ENCODE measurements around the gene MRPL24.

Gene MRPL24

GRCh38 chr1:156740741-156741480 lies at the start of gene MRPL24:
Gene MRPL24, minus strand, starts transcription at chr1:156741088. Its CDS starts 2,384 bp downstream, at chr1:156738704.
- peak within 1 kb of the TSS; percentile 83 for H3K9ac ChIP-seq
- H3K27ac ChIP-seq = peak within 1 kb of the TSS; percentile 72
- no peaks in the 10 kb centered on the region; the same call in 1 of the 2 replicates for H3K36me3 ChIP-seq (ENCODE audit: insufficient read depth)
- peaks cover 55% of the 10 kb centered on the region for H3K4me1 ChIP-seq (ENCODE audit: low read depth, poor library complexity, severe bottlenecking)
- peaks cover 52% of the 10 kb centered on the region for H3K79me2 ChIP-seq (ENCODE audit: insufficient read depth, low read depth)
- peak within 1 kb of the TSS; percentile 62 for H2AFZ ChIP-seq (ENCODE audit: low read depth)
- H3K27me3 ChIP-seq (ENCODE audit: insufficient read depth, low read depth) = no peaks in the 10 kb centered on the region
- peaks cover 5% of the 10 kb centered on the region; the same call in 1 of the 2 replicates for H4K20me1 ChIP-seq (ENCODE audit: insufficient read depth)
- peak within 1 kb of the TSS; percentile 81 for H3K4me2 ChIP-seq
- peak within 1 kb of the TSS; percentile 99 for H3K4me3 ChIP-seq (IDR thresholded peaks at IDR 0.05; ENCODE audit: insufficient read depth, low read depth, low read length)
- no peak; the same call in 1 of the 2 replicates for TF ChIP-seq CTCF (conservative IDR thresholded peaks at IDR 0.05; ENCODE audit: low read depth, low read length)

- H2AFZ ChIP-seq (ENCODE audit: low read depth) = no peak overlapping the region
- H4K20me1 ChIP-seq (ENCODE audit: insufficient read depth) = 0 out of 2 replicates have a peak, but pooled peaks cover 14% of the 10 kb centered on the region
- H3K36me3 ChIP-seq (ENCODE audit: insufficient read depth) = peaks cover 17% of the 10 kb centered on the region; the same call in 1 of the 2 replicates
- H3K27ac ChIP-seq = no peak overlapping the region
- H3K79me2 ChIP-seq (ENCODE audit: insufficient read depth, low read depth) = peaks cover 19% of the 10 kb centered on the region; the same call in 1 of the 2 replicates
- no peak overlapping the region for H3K4me3 ChIP-seq (IDR thresholded peaks at IDR 0.05; ENCODE audit: insufficient read depth, low read depth, low read length)
- peaks cover 13% of the 10 kb centered on the region for H3K4me1 ChIP-seq (ENCODE audit: low read depth, poor library complexity, severe bottlenecking)
- no peak overlapping the region for H3K4me2 ChIP-seq
- TF ChIP-seq CTCF (conservative IDR thresholded peaks at IDR 0.05; ENCODE audit: low read depth, low read length) = no peak
- H3K9ac ChIP-seq = no peak overlapping the region
- H3K27me3 ChIP-seq (ENCODE audit: insufficient read depth, low read depth) = no peaks in the 10 kb centered on the region
These were observed 48.9 kb upstream of the MRPL24 start for GRCh38 chr1:156789621-156790318.

- no peak overlapping the region for H3K27ac ChIP-seq
- H3K4me2 ChIP-seq = no peak overlapping the region
- H3K4me1 ChIP-seq (ENCODE audit: low read depth, poor library complexity, severe bottlenecking) = no peaks in the 10 kb centered on the region
- no peak overlapping the region for H2AFZ ChIP-seq (ENCODE audit: low read depth)
- 0 out of 2 replicates have a peak, but pooled peaks cover 14% of the 10 kb centered on the region for H4K20me1 ChIP-seq (ENCODE audit: insufficient read depth)
- no peaks in the 10 kb centered on the region for H3K27me3 ChIP-seq (ENCODE audit: insufficient read depth, low read depth)
- no peak for TF ChIP-seq CTCF (conservative IDR thresholded peaks at IDR 0.05; ENCODE audit: low read depth, low read length)
- no peak overlapping the region for H3K9ac ChIP-seq
- peaks cover 26% of the 10 kb centered on the region; the same call in 1 of the 2 replicates for H3K79me2 ChIP-seq (ENCODE audit: insufficient read depth, low read depth)
- no peak overlapping the region for H3K4me3 ChIP-seq (IDR thresholded peaks at IDR 0.05; ENCODE audit: insufficient read depth, low read depth, low read length)
- peaks cover 14% of the 10 kb centered on the region; the same call in 1 of the 2 replicates for H3K36me3 ChIP-seq (ENCODE audit: insufficient read depth)
These were observed 47.2 kb upstream of the MRPL24 start for GRCh38 chr1:156788136-156788535.

GRCh38 chr1:156786640-156787039 lies 45.8 kb upstream of the MRPL24 start:
- Histone ChIP-seq H3K4me2 (no peak overlapping the region), H3K9ac (no peak overlapping the region), H3K79me2 (ENCODE audit: insufficient read depth, low read depth) (peaks cover 40% of the 10 kb centered on the region; the same call in 1 of the 2 replicates), H3K27me3 (ENCODE audit: insufficient read depth, low read depth) (no peaks in the 10 kb centered on the region), H3K36me3 (ENCODE audit: insufficient read depth) (peaks cover 20% of the 10 kb centered on the region; the same call in 1 of the 2 replicates), H2AFZ (ENCODE audit: low read depth) (no peak overlapping the region), H3K4me1 (ENCODE audit: low read depth, poor library complexity, severe bottlenecking) (no peaks in the 10 kb centered on the region), H3K4me3 (IDR thresholded peaks at IDR 0.05; ENCODE audit: insufficient read depth, low read depth, low read length) (no peak overlapping the region), H4K20me1 (ENCODE audit: insufficient read depth) (0 out of 2 replicates have a peak, but pooled peaks cover 15% of the 10 kb centered on the region), H3K27ac (no peak overlapping the region)
- no peak for TF ChIP-seq CTCF (conservative IDR thresholded peaks at IDR 0.05; ENCODE audit: low read depth, low read length)
